GM12878 (cell line): ENCODE measurements around the gene GID4.

Experiments used
- CBX3 ChIP-seq: fragments of 200-600 bp; sonication (generic); IDR thresholded peaks from 2 replicates; pipeline ENCODE4 v1.6.1; 2016; ENCODE audit warnings: low read depth, borderline replicate concordance
- CTCF ChIP-seq, 3 experiments: IDR thresholded peaks in 2 of 3; conservative IDR thresholded peaks in 1 of 3; 2 replicates each; pipeline ENCODE4 v1.5.1; 2011; ENCODE audit warnings: low read depth in 3 of 3, low read length in 3 of 3, mild to moderate bottlenecking in 3 of 3, control low read depth in 2 of 3, moderate library complexity in 2 of 3, inconsistent platforms in 1 of 3, mixed read lengths in 1 of 3; ENCODE audit not compliant: control insufficient read depth in 2 of 3, insufficient read depth in 1 of 3; ENCODE audit errors: extremely low read depth in 1 of 3
- EZH2 ChIP-seq: IDR thresholded peaks from 2 replicates; pipeline ENCODE4 v1.6.1; 2012; ENCODE audit warnings: low read depth, mild to moderate bottlenecking, control low read depth, inconsistent platforms, low read length, borderline replicate concordance; ENCODE audit not compliant: control insufficient read depth
- FOXM1 ChIP-seq: IDR thresholded peaks from 2 replicates; pipeline ENCODE4 v1.6.1; 2012; ENCODE audit warnings: low read depth, mild to moderate bottlenecking, inconsistent platforms, low read length, moderate library complexity
- HDGF ChIP-seq: fragments of 450-650 bp; IDR thresholded peaks from 2 replicates; pipeline ENCODE4 v1.6.1; 2016; ENCODE audit warnings: antibody characterized with exemption
- KDM1A ChIP-seq: fragments of 200-600 bp; sonication (generic); IDR thresholded peaks from 2 replicates; pipeline ENCODE4 v1.6.1; 2016; ENCODE audit warnings: borderline replicate concordance
- NFYB ChIP-seq: IDR thresholded peaks from 2 replicates; pipeline ENCODE4 v1.6.1; 2011; ENCODE audit warnings: low read depth, mild to moderate bottlenecking, low read length, improper control_type of control experiment, moderate library complexity; ENCODE audit not compliant: insufficient read depth
- POLR2A ChIP-seq: IDR thresholded peaks from 2 replicates; pipeline ENCODE4 v1.6.1; 2011; ENCODE audit warnings: low read depth, mild to moderate bottlenecking, low read length
- RAD21 ChIP-seq: IDR thresholded peaks from 2 replicates; pipeline ENCODE4 v1.6.1; 2011; ENCODE audit warnings: mild to moderate bottlenecking, low read depth, low read length, moderate library complexity; ENCODE audit not compliant: insufficient read depth
- RB1 ChIP-seq: fragments of 450-650 bp; formaldehyde crosslinking; IDR thresholded peaks from 2 replicates; pipeline ENCODE4 v1.6.1; 2017; ENCODE audit warnings: mild to moderate bottlenecking, borderline replicate concordance
- SMC3 ChIP-seq: IDR thresholded peaks from 2 replicates; pipeline ENCODE4 v1.6.1; 2011; ENCODE audit warnings: low read length, improper control_type of control experiment, borderline replicate concordance
- SP1 ChIP-seq: IDR thresholded peaks from one replicate; pipeline ENCODE4 v1.6.1; 2011; ENCODE audit warnings: low read depth, low read length
- ZSCAN29 ChIP-seq: fragments of 450-650 bp; IDR thresholded peaks from 2 replicates; pipeline ENCODE4 v1.6.1; 2017; ENCODE audit warnings: mild to moderate bottlenecking, moderate library complexity

GRCh38 chr17:18020971-18021370 is 18.2 kb upstream of the GID4 start:
- TF ChIP-seq ZSCAN29 (no peak), RB1 (no peak), CTCF (IDR thresholded peaks at IDR 0.05 in 2 of 3, conservative IDR thresholded peaks at IDR 0.05 in 1 of 3; ENCODE audit: control insufficient read depth in 2 of 3, extremely low read depth in 1 of 3, insufficient read depth in 1 of 3, low read depth in 3 of 3, low read length in 3 of 3) (no peak), EZH2 (no peak), POLR2A (no peak), FOXM1 (no peak), NFYB (no peak), HDGF (no peak), SMC3 (no peak), CBX3 (no peak), SP1 (no peak), KDM1A (no peak), RAD21 (no peak)
